Gastroesophageal sphincter (tissue), 4 donors: Measurements from ENCODE around the gene KPNA2. TPM values are rescaled to one million over a fixed set of nuclear protein-coding genes. Genes with fewer than 3 reads are reported as not detected.
A peak's percentile ranks its signal among the peaks of the same experiment; 100 is the strongest.
"Not testable (repeated sequence)": the region's sequence is repeated elsewhere in the genome, so short reads cannot be mapped to it uniquely, and the experiment has no call there.

Source experiments
- ATAC-seq: fragments of 150-250 bp; one replicate; pipeline ENCODE4 v1.9.1; 2016; ENCODE audit warnings: mild to moderate bottlenecking, moderate library complexity
- H3K27ac ChIP-seq, 4 donors: fragments of 200-600 bp; sonication (generic) in 3 of 4; 1 replicate in 3 of 4; 2 replicates in 1 of 4; pipeline ENCODE4 v1.5.1; 2016 to 2019
- H3K27me3 ChIP-seq: fragments of 200-600 bp; sonication (generic); one replicate; pipeline ENCODE4 v1.5.1; 2019
- H3K36me3 ChIP-seq, 2 donors: fragments of 200-600 bp; sonication (generic); one replicate each; pipeline ENCODE4 v1.5.1; 2019; ENCODE audit warnings: control low read depth in 1 of 2
- H3K4me1 ChIP-seq, 3 donors: fragments of 200-600 bp; sonication (generic); 1 replicate in 2 of 3; 2 replicates in 1 of 3; pipeline ENCODE4 v1.5.1; 2016 to 2019; ENCODE audit warnings: control low read depth in 2 of 3
- H3K4me3 ChIP-seq, 2 donors: fragments of 200-600 bp; sonication (generic); one replicate each; pipeline ENCODE4 v1.5.1; 2019; ENCODE audit warnings: mild to moderate bottlenecking in 1 of 2, moderate library complexity in 1 of 2
- H3K9me3 ChIP-seq, 3 donors: fragments of 200-600 bp; sonication (generic); one replicate each; pipeline ENCODE4 v1.5.1; 2017 to 2019; ENCODE audit warnings: control low read depth in 2 of 3
- EP300 ChIP-seq: sonication (generic); formaldehyde crosslinking; IDR thresholded peaks from one replicate; pipeline ENCODE4 v1.6.1; 2017; ENCODE audit warnings: antibody characterized with exemption, mild to moderate bottlenecking
- POLR2A ChIP-seq, 2 donors: fragments of 450-650 bp; IDR thresholded peaks; one replicate each; pipeline ENCODE4 v1.6.1; 2017; ENCODE audit warnings: antibody characterized with exemption in 2 of 2, mild to moderate bottlenecking in 2 of 2, moderate library complexity in 1 of 2
- POLR2AphosphoS5 ChIP-seq: sonication (generic); formaldehyde crosslinking; IDR thresholded peaks from one replicate; pipeline ENCODE4 v1.6.1; 2017; ENCODE audit warnings: antibody characterized with exemption
- WGBS, 2 donors: methylation state at CpG; one replicate each; pipeline ENCODE4 v1.1.5; 2018; ENCODE audit warnings: low coverage in 1 of 2; 5-methylcytosine and 5-hydroxymethylcytosine counted together
- total RNA-seq, 4 donors: library from RNA; depleted of rRNA; stranded (reverse); fragments of >200 nt; gene quantifications; one replicate each; pipeline ENCODE4 v1.1.0, GENCODE V29; 2016
- TF ChIP-seq, protein P1 (sequence below), 4 experiments: fragments of 200-600 bp in 2 of 4; fragments of 450-650 bp in 2 of 4; sonication (generic) in 1 of 4; IDR thresholded peaks; one replicate each; pipeline ENCODE4 v1.5.1; 2017 to 2019; ENCODE audit warnings: antibody characterized with exemption in 4 of 4, mild to moderate bottlenecking in 2 of 4, moderate library complexity in 2 of 4

The KPNA2 gene
- total RNA-seq, 4 donors from 2014 or later = 15.7 to 34.7 (median 21.0) TPM

DNA sequence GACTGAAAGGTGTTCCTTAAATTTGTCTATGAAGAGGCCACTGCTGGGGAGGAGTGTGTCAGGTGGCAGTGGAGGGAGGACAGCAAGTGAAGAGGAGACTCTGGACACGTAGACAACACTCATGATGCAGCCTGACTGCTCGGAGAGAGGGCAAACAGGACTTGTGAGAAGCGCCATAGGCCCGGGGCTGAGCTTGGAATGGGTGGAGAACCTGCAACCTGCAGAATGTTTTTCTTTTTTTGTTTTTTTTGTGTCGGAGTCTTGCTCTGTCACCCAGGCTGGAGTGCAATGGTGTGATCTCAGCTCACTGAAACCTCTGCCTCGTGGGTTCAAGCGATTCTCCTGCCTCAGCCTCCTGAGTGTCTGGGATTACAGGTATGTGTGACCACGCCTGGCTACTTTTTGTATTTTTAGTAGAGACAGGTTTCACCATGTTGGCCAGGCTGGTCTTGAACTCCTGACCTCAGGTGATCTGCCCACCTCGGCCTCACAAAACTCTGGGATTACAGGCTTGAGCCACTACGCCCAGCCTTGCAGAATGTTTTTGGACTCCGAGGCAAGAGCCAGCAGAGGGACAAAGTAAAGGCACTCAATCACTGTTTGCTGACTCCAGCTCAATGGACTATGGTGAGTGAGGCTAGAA lies 20.3 kb upstream of the KPNA2 start:
- no peak for ATAC-seq
- Histone ChIP-seq H3K4me3 (no peak overlapping the region), H3K27ac (no peak overlapping the region), H3K36me3 (no peaks in the 10 kb centered on the region), H3K4me1 (peaks cover 0 to under 1% (median 0%) of the 10 kb centered on the region in 3 donors), H3K9me3 (no peaks in the 10 kb centered on the region), H3K27me3 (no peaks in the 10 kb centered on the region)
- TF ChIP-seq, protein P1, sequence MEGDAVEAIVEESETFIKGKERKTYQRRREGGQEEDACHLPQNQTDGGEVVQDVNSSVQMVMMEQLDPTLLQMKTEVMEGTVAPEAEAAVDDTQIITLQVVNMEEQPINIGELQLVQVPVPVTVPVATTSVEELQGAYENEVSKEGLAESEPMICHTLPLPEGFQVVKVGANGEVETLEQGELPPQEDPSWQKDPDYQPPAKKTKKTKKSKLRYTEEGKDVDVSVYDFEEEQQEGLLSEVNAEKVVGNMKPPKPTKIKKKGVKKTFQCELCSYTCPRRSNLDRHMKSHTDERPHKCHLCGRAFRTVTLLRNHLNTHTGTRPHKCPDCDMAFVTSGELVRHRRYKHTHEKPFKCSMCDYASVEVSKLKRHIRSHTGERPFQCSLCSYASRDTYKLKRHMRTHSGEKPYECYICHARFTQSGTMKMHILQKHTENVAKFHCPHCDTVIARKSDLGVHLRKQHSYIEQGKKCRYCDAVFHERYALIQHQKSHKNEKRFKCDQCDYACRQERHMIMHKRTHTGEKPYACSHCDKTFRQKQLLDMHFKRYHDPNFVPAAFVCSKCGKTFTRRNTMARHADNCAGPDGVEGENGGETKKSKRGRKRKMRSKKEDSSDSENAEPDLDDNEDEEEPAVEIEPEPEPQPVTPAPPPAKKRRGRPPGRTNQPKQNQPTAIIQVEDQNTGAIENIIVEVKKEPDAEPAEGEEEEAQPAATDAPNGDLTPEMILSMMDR (IDR thresholded peaks at IDR 0.05) = no peak
- 87 to 92% methylated on average over 5 to 8 of the region's 11 CpGs for WGBS, 2 donors

DNA sequence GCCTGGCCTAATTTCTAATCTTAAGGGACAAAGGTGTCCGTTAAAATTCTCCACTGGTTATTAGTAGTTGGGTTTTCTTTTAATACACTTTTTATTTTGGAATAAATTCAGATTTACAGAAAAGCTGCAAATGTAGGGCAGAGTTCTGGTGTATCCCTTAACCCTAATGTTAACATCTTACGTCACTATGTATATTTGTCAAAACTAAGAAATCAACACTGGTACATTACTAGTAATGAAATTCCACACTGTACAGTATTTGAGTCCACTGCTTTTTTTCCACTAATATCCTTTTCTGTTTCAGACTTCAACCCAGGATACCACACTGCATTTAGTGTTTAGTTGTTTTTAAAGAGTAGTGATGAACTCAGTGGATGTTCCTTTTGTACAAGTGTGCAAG lies 18.7 kb upstream of the KPNA2 start:
- no peak overlapping the region for H3K4me3 ChIP-seq
- H3K9me3 ChIP-seq = no peaks in the 10 kb centered on the region
- TF ChIP-seq, protein P1 (IDR thresholded peaks at IDR 0.05) = no peak
- TF ChIP-seq POLR2A (IDR thresholded peaks at IDR 0.05) (no peak), POLR2AphosphoS5 (no peak), EP300 (no peak)
- no peaks in the 10 kb centered on the region for H3K36me3 ChIP-seq
- H3K4me1 ChIP-seq = peaks cover 0 to 9% (median 5%) of the 10 kb centered on the region in 3 donors
- ATAC-seq = no peak
- no peak overlapping the region for H3K27ac ChIP-seq
- H3K27me3 ChIP-seq = no peaks in the 10 kb centered on the region
- 88% methylated on average over 2 of the region's 2 CpGs for WGBS, 2 donors

- H3K27ac ChIP-seq, H3K27me3 ChIP-seq, H3K4me1 ChIP-seq, H3K4me3 ChIP-seq, H3K9me3 ChIP-seq, H3K36me3 ChIP-seq, ATAC-seq: not testable (repeated sequence)
- WGBS, 2 donors = 57 to 95% methylated on average over 1 to 18 of the region's 21 CpGs
These were observed 17.0 kb upstream of the KPNA2 start for GRCh38 chr17:68018493-68018892.

GRCh38 chr17:68019336-68019674 lies 16.2 kb upstream of the KPNA2 start:
- peaks cover 0 to 9% (median 5%) of the 10 kb centered on the region in 3 donors for H3K4me1 ChIP-seq
- no peak for TF ChIP-seq EP300
- TF ChIP-seq POLR2AphosphoS5 = no peak
- H3K4me3 ChIP-seq = peak overlapping the region in 1 of 2 donors; percentile 65
- 77 to 86% methylated on average over 4 to 9 of the region's 9 CpGs for WGBS, 2 donors
- peak overlapping the region in 3 of 4 donors; percentile 60 to 92 (median 86) for H3K27ac ChIP-seq
- H3K36me3 ChIP-seq = no peaks in the 10 kb centered on the region
- no peaks in the 10 kb centered on the region for H3K9me3 ChIP-seq
- H3K27me3 ChIP-seq = no peaks in the 10 kb centered on the region
- no peak for ATAC-seq

- H3K36me3 ChIP-seq = no peaks in the 10 kb centered on the region
- peaks cover 0 to 9% (median 5%) of the 10 kb centered on the region in 3 donors for H3K4me1 ChIP-seq
- H3K4me3 ChIP-seq = peak overlapping the region; percentile 61 to 65
- H3K27me3 ChIP-seq = no peaks in the 10 kb centered on the region
- peak overlapping the region; percentile 80 to 92 (median 84) for H3K27ac ChIP-seq
- no peaks in the 10 kb centered on the region for H3K9me3 ChIP-seq
- peak; percentile 97 for ATAC-seq
- 1 to 3% methylated on average over 17 to 20 of the region's 51 CpGs for WGBS, 2 donors
- TF ChIP-seq POLR2A (IDR thresholded peaks at IDR 0.05) = peak; percentile 58 to 65
- TF ChIP-seq, protein P1 (IDR thresholded peaks at IDR 0.05) = peak in 3 of 4 experiments; percentile 60 to 82 (median 75)
- peak; percentile 56 for TF ChIP-seq POLR2AphosphoS5
- no peak for TF ChIP-seq EP300
These were observed 15.7 kb upstream of the KPNA2 start for GRCh38 chr17:68019675-68020408.

DNA sequence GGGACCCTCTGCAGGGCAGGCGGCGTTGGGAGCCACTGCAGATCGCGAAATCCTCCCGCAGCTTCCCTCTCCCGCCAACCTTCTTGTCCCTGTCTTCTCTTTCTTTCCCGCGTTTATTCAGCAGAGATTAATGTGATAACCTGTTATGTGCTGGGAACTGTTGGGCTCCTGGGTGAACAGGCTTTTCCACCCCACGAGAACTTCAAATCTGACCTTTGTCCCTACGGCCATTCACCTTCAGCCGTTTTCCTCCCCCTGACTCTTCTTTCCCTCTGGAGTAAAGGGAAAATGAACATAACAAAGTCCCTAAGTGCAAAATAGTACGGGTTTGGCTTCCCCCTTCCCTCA lies 15.2 kb upstream of the KPNA2 start:
- peak; percentile 4 for ATAC-seq
- Histone ChIP-seq H3K9me3 (no peaks in the 10 kb centered on the region), H3K4me1 (peaks cover 0 to 9% (median 5%) of the 10 kb centered on the region in 3 donors), H3K4me3 (peak overlapping the region; percentile 61 to 65), H3K27me3 (no peaks in the 10 kb centered on the region), H3K27ac (peak overlapping the region; percentile 80 to 92 (median 84)), H3K36me3 (no peaks in the 10 kb centered on the region)
- TF ChIP-seq EP300 = no peak
- TF ChIP-seq, protein P1 (IDR thresholded peaks at IDR 0.05) = no peak
- no peak for TF ChIP-seq POLR2AphosphoS5
- TF ChIP-seq POLR2A (IDR thresholded peaks at IDR 0.05) = no peak
- 3 to 4% methylated on average over 10 to 12 of the region's 12 CpGs for whole genome bisulfite sequencing, 2 donors

GRCh38 chr17:68020791-68021190 lies 14.7 kb upstream of the KPNA2 start:
- not testable (repeated sequence) for H3K36me3 ChIP-seq, H3K27me3 ChIP-seq, H3K9me3 ChIP-seq, H3K4me1 ChIP-seq, ATAC-seq
- WGBS, 2 donors = 50 to 76% methylated on average over 1 to 6 of the region's 13 CpGs
- Histone ChIP-seq H3K4me3 (peak overlapping the region in 1 of 2 donors; percentile 65), H3K27ac (peak overlapping the region; percentile 80 to 92 (median 84))
